Right lobe of liver (tissue), 4 donors: ENCODE results near the gene PDGFB.

Experiments used
- CTCF ChIP-seq, 4 donors: fragments of 200-600 bp in 3 of 4; fragments of 450-650 bp in 1 of 4; IDR thresholded peaks; one replicate each; pipeline versions ENCODE4 v1.5.1 to v1.8.0; 2016 to 2022; ENCODE audit warnings: antibody characterized with exemption in 4 of 4, mild to moderate bottlenecking in 2 of 4
- POLR2A ChIP-seq: fragments of 450-650 bp; IDR thresholded peaks from one replicate; pipeline ENCODE4 v1.6.1; 2017; ENCODE audit warnings: antibody characterized with exemption, mild to moderate bottlenecking
- donor health status: DM: no; HTN: no; CAD: no.
- donor health status: DM: no; HTN: no; CAD: no.
- donor health status: DM: no; HTN: yes; CAD: no.

DNA sequence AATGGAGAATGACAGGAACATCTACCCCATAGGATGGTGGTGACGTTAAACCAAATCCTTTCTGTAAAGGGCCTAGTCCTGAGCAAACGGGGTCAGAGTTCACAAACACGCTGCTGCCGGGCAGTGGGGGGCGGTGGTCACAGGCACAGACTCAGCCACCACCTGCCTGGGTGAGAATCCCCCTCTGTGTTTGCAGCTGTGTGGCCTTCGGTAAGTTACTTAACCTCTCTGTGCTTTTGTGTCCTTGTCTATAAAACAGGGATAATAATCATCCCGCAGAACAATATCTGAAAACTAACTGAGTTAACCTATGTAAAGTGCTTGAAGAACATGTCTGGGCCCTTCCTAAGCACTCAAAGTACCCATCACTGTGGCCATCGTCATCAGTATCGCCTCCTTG is 26.0 kb upstream of the PDGFB start:
- TF ChIP-seq CTCF (IDR thresholded peaks at IDR 0.05) (no peak), POLR2A (no peak)
